Gastrocnemius medialis (tissue), 4 donors: ENCODE results near the gene PREPL. TPM values are rescaled to one million over a fixed set of nuclear protein-coding genes. Genes with fewer than 3 reads are reported as not detected.

Source experiments
- ATAC-seq, 2 donors: fragments of 150-250 bp; one replicate each; pipeline ENCODE4 v1.9.1; 2016
- DNase-seq, 2 donors: peaks; one replicate each; pipeline ENCODE4 v3.0.0-alpha.2; 2019
- H3K27ac ChIP-seq, 4 donors: fragments of 200-600 bp; sonication (generic); 1 replicate in 1 of 4; 2 replicates in 3 of 4; pipeline ENCODE4 v1.5.1; 2016 to 2018; ENCODE audit warnings: mild to moderate bottlenecking in 2 of 4, moderate library complexity in 1 of 4
- H3K27me3 ChIP-seq, 3 donors: fragments of 200-600 bp; sonication (generic) in 2 of 3; 1 replicate in 1 of 3; 2 replicates in 2 of 3; pipeline versions ENCODE4 v1.5.1 to v1.6.0; 2016 to 2019; ENCODE audit warnings: mild to moderate bottlenecking in 1 of 3, moderate library complexity in 1 of 3
- H3K36me3 ChIP-seq, 2 donors: fragments of 200-600 bp; sonication (generic) in 1 of 2; one replicate each; pipeline ENCODE4 v1.5.1; 2017 to 2018
- H3K4me1 ChIP-seq, 2 donors: fragments of 200-600 bp; sonication (generic) in 1 of 2; one replicate each; pipeline ENCODE4 v1.5.1; 2016 to 2017; ENCODE audit warnings: mild to moderate bottlenecking in 2 of 2
- H3K4me3 ChIP-seq, 4 donors: fragments of 200-600 bp; sonication (generic) in 3 of 4; 1 replicate in 1 of 4; 2 replicates in 3 of 4; pipeline ENCODE4 v1.5.1; 2016 to 2019; ENCODE audit warnings: mild to moderate bottlenecking in 2 of 4
- H3K9me3 ChIP-seq, 3 donors: fragments of 200-600 bp; sonication (generic) in 2 of 3; 1 replicate in 1 of 3; 2 replicates in 2 of 3; pipeline ENCODE4 v1.5.1; 2016 to 2019
- CTCF ChIP-seq, 5 experiments: fragments of 450-650 bp in 3 of 5; fragments of 200-600 bp in 2 of 5; sonication (generic) in 2 of 5; IDR thresholded peaks in 4 of 5; conservative IDR thresholded peaks in 1 of 5; 1 replicate in 4 of 5; 2 replicates in 1 of 5; pipeline ENCODE4 v1.5.1; 2016 to 2019; ENCODE audit warnings: antibody characterized with exemption in 5 of 5, mild to moderate bottlenecking in 3 of 5, moderate library complexity in 3 of 5
- POLR2A ChIP-seq, 2 donors: fragments of 450-650 bp; IDR thresholded peaks; one replicate each; pipeline ENCODE4 v1.6.1; 2017; ENCODE audit warnings: antibody characterized with exemption in 2 of 2, mild to moderate bottlenecking in 2 of 2, moderate library complexity in 2 of 2
- in situ Hi-C, 4 donors: fragments of 200-750 bp; cut with MboI; loops; one replicate each; pipeline versions ENCODE4 v1.15.0 to v1.8.0; 2017; ENCODE audit warnings: low sequenced_read_pairs in 4 of 4
- intact Hi-C: fragments of 100-400 bp; cut with DNase I; formaldehyde crosslinking; loops from one replicate; pipeline ENCODE4 v1.15.1; 2023; ENCODE audit warnings: low total_unique reads
- total RNA-seq, 4 donors: library from RNA; depleted of rRNA; stranded (reverse); fragments of >200 nt; gene quantifications; one replicate each; pipeline versions ENCODE4 v1.1.0 to v1.2.3, GENCODE V29; 2016

The PREPL gene
- total RNA-seq: 10 to 100 TPM; 27.3 to 60.0 (median 52.3) TPM

GRCh38 chr2:44361330-44362206 is at the start of gene PREPL, which contains the start of gene CAMKMT:
TSS of gene PREPL (minus strand) at chr2:44361494. CDS start at chr2:44346342, 15,152 bp downstream.
TSS of gene CAMKMT (plus strand) at chr2:44361947.
- Histone ChIP-seq H3K9me3 (no peaks in the 10 kb centered on the region), H3K4me1 (peaks cover 44 to 47% of the 10 kb centered on the region in 2 donors), H3K27me3 (no peaks in the 10 kb centered on the region), H3K4me3 (peak within 1 kb of the TSS; percentile 64 to 96 (median 86)), H3K36me3 (no peaks in the 10 kb centered on the region), H3K27ac (peak within 1 kb of the TSS; percentile 93 to 96 (median 94))
- TF ChIP-seq POLR2A (IDR thresholded peaks at IDR 0.05) (peak; percentile 73 to 87), CTCF (IDR thresholded peaks at IDR 0.05 in 4 of 5, conservative IDR thresholded peaks at IDR 0.05 in 1 of 5) (no peak)
- in situ Hi-C loops (no loop called here), intact Hi-C loops (loop anchor here (2.0 to 5.0 kb wide), 4 partner anchors 194 to 881 kb away; partner anchors contain the start of gene PPM1B)
- ATAC-seq (peak; percentile 94 to 95), DNase-seq (peak; percentile 98 to 99)

GRCh38 chr2:44398243-44398897 is 37.1 kb upstream of the PREPL start:
- intact Hi-C loops: no loop called here

GRCh38 chr2:44397447-44398175 is 36.3 kb upstream of the PREPL start:
- Histone ChIP-seq H3K27me3 (no peaks in the 10 kb centered on the region), H3K4me1 (no peaks in the 10 kb centered on the region), H3K27ac (no peak overlapping the region), H3K36me3 (no peaks in the 10 kb centered on the region), H3K4me3 (no peak overlapping the region), H3K9me3 (no peaks in the 10 kb centered on the region)
- ATAC-seq (no peak), DNase-seq (no peak)
- in situ Hi-C loops: loop anchor here in 2 of 4 donors (10.0 to 25.0 kb wide), 2 partner anchors 557 to 565 kb away; no protein-coding TSS in a partner anchor
- TF ChIP-seq CTCF (IDR thresholded peaks at IDR 0.05 in 4 of 5, conservative IDR thresholded peaks at IDR 0.05 in 1 of 5): no peak
- TF ChIP-seq POLR2A (IDR thresholded peaks at IDR 0.05): no peak
- intact Hi-C loops: no loop called here

More at GRCh38 chr2:44398243-44398897, 37.1 kb upstream of the PREPL start:
- TF ChIP-seq POLR2A (IDR thresholded peaks at IDR 0.05) (no peak), CTCF (IDR thresholded peaks at IDR 0.05 in 4 of 5, conservative IDR thresholded peaks at IDR 0.05 in 1 of 5) (no peak)
- no peak for DNase-seq
- no peak overlapping the region for H3K4me3 ChIP-seq
- no peaks in the 10 kb centered on the region for H3K9me3 ChIP-seq
- no peak for ATAC-seq
- no peaks in the 10 kb centered on the region for H3K4me1 ChIP-seq
- in situ Hi-C loops: loop anchor here in 2 of 4 donors (10.0 to 25.0 kb wide), 2 partner anchors 556 to 564 kb away; no protein-coding TSS in a partner anchor
- no peak overlapping the region for H3K27ac ChIP-seq
- no peaks in the 10 kb centered on the region for H3K36me3 ChIP-seq
- no peaks in the 10 kb centered on the region for H3K27me3 ChIP-seq

GRCh38 chr2:44392338-44392943 is 31.1 kb upstream of the PREPL start:
- Histone ChIP-seq H3K9me3 (no peaks in the 10 kb centered on the region), H3K4me1 (no peaks in the 10 kb centered on the region), H3K27ac (no peak overlapping the region), H3K4me3 (no peak overlapping the region), H3K27me3 (no peaks in the 10 kb centered on the region), H3K36me3 (no peaks in the 10 kb centered on the region)
- in situ Hi-C loops: loop anchor here in 2 of 4 donors (10.0 to 25.0 kb wide), 2 partner anchors 562 to 570 kb away; no protein-coding TSS in a partner anchor
- DNase-seq (no peak), ATAC-seq (no peak)
- TF ChIP-seq POLR2A (IDR thresholded peaks at IDR 0.05) (no peak), CTCF (IDR thresholded peaks at IDR 0.05 in 4 of 5, conservative IDR thresholded peaks at IDR 0.05 in 1 of 5) (peak in 4 of 5 experiments; percentile 21 to 62 (median 44))
- intact Hi-C loops: loop anchor here (1.0 to 2.0 kb wide), 2 partner anchors 86 to 563 kb away; no protein-coding TSS in a partner anchor
